Cerebellar nuclear complex (tissue), 1 donor: Measurements from ENCODE around the gene GPR146.

Source experiments
- DNase-seq, 2 experiments: peaks; one replicate each; lab custom pipeline; 2025; lab: John Stamatoyannopoulos, UW

The GPR146 gene

DNA sequence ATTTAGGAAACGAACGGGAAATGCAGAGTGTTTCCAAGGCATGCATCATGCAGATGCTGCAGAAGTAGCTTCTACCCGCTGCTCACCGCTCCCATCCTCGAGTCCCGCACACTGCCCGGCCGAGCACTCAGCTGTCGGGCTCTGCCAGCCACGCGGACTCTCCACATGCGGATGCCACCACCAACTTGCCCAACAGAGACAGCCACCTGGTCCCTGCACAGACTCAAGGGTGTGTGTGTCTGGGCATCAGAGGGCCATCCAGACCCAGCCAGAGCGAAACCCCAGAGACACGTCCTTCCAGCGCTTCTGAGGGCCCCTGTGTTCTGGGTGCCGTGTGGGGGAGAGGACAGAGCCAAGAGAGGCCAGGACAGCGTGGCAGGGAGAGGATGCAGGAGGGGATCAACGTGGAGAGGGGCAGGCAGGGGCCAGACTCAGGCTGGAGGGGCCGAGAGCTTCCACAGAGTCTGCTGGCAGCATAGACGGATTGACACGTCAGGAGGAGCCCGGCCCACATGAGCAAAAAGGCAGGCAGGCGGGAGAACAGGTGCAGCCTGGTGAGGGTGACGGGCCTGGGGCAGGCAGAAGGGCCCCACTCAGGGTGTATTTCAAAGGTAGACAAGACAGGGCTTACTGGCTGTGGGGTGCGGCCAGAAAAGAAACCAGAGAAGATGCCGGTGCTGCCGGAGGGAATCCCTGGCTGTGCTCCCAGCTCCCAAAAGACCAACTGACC lies 61.9 kb downstream of the GPR146 start:
- no peak for DNase-seq

DNA sequence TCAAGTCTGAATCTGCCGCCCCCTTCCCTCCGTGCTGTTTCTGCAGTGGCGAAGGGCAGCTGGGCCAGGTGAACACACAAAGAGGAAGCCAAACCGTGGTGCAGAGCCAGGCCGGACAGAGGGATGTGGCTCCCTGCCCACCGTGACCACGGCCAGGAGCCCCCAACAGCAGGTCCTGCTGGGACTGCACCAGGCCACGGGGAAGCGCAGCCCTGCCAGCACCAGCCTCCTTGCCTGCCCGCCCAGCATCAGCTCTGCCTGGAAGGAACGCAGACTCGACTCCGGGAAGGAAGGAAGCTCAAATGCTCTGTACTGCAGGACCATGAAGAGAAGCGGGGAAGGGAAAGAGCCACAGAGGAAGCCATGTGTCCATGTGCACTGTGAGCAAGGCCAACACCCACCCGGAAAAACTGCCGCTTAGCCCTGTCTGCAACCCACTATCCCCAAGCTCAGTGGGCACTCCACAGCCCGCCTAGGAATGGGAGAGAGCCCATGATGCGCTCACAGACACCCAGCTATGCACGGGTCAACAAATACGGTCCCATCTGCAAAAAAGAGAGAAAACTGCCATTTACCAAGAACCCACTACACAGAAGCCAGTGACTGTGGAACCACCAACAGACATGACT lies 62.6 kb downstream of the GPR146 start:
- peak in 1 of 2 experiments; percentile 28 for DNase-seq

DNA sequence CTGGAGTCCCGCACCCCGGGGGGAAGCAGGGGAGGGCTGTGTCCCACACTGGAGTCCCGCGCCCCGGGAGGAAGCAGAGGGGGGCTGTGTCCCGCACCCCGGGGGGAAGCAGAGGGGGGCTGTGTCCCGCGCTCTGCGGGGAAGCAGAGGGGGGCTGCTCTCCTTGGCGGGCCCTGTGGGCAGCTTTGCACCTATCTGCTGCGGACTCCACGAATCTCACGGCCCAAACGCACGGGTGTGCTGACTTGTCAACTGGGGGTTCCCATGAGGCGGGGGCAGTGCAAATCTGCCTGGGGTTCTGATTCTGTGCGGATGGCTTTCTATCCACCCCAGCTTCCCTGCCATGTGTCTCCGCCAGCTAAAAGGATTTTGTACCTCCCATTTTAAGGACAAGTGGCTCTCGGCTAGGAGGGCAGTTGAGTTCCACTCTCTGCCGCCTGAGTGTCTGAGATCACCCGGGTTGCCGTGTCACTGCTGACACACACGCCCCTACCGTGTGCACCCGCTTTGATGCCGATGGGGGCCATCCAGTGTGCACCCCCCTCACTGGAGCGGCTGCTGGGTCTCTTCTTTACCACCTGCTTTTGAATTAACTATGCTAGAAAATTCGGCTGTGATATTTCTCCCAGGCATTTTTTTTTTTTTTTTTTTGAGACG lies 64.0 kb downstream of the GPR146 start:
- no peak for DNase-seq
